A549 (cell line): ENCODE measurements around the gene PCNX1. TPM values are rescaled to one million over a fixed set of nuclear protein-coding genes. Genes with fewer than 3 reads are reported as not detected.

Experiments used
- ATAC-seq, 2 experiments: fragments of 200-7000 bp in 1 of 2; fragments of >200 bp in 1 of 2; cut with Nextera tagmentation in 1 of 2; cut with Tn5 transposase in 1 of 2; 3 replicates each; pipeline versions ENCODE4 v1.8.0 to v1.9.1; 2018 to 2020; ENCODE audit warnings: mild to moderate bottlenecking in 1 of 2, moderate library complexity in 1 of 2
- CTCF ChIA-PET: fragments of 300-600 bp; sonication (Branson Sonifier 250); formaldehyde crosslinking; extraction: SDS; loops from one replicate; lab custom pipeline; 2021; ENCODE audit warnings: antibody characterized with exemption, inconsistent platforms; lab: Yijun Ruan, JAX
- POLR2A ChIA-PET: fragments of 350-600 bp; formaldehyde crosslinking; extraction: SDS; loops from one replicate; lab custom pipeline; 2021; ENCODE audit warnings: antibody characterized with exemption, inconsistent platforms; lab: Yijun Ruan, JAX
- DNase-seq, 2 experiments: peaks; one replicate each; pipeline versions ENCODE4 v3.0.0 to v3.0.0-alpha.2; 2011 to 2016; ENCODE audit warnings: low read depth in 1 of 2, low spot score in 1 of 2
- FAIRE-seq: peaks from 2 replicates; lab custom pipeline; 2011; peaks lifted over from hg19 to GRCh38; lab: Jason Lieb, UNC
- H3K27ac ChIP-seq, 2 experiments: fragments of >200 bp; sonication (Bioruptor Twin); formaldehyde crosslinking; 3 replicates each; pipeline ENCODE4 v1.5.1; 2016 to 2017
- H3K4me1 ChIP-seq: fragments of >200 bp; sonication (Bioruptor Twin); formaldehyde crosslinking; 3 replicates; pipeline ENCODE4 v1.6.1; 2016
- H3K4me2 ChIP-seq: fragments of >200 bp; sonication (Bioruptor Twin); formaldehyde crosslinking; 3 replicates; pipeline ENCODE4 v1.6.1; 2016
- H3K4me3 ChIP-seq: fragments of >200 bp; sonication (Bioruptor Twin); formaldehyde crosslinking; 3 replicates; pipeline ENCODE4 v1.5.1; 2016
- H3K9me3 ChIP-seq: fragments of >200 bp; sonication (Bioruptor Twin); formaldehyde crosslinking; 3 replicates; pipeline ENCODE4 v1.6.1; 2016
- ATOH8 ChIP-seq: fragments of 250-450 bp; sonication (Bioruptor Pico); IDR thresholded peaks from 2 replicates; pipeline ENCODE4 v1.5.0; 2020; ENCODE audit warnings: low read depth, mild to moderate bottlenecking, moderate library complexity
- BCL3 ChIP-seq: fragments of >200 bp; sonication (Bioruptor Twin); formaldehyde crosslinking; IDR thresholded peaks from 3 replicates; pipeline ENCODE4 v1.6.1; 2016
- CEBPB ChIP-seq, 2 experiments: fragments of >200 bp in 1 of 2; sonication (Bioruptor Twin) in 1 of 2; formaldehyde crosslinking in 1 of 2; IDR thresholded peaks; 2 replicates each; pipeline ENCODE4 v1.6.1; 2012 to 2016
- CHD4 ChIP-seq: fragments of 200-600 bp; sonication (generic); IDR thresholded peaks from 2 replicates; pipeline ENCODE4 v1.6.1; 2016; ENCODE audit warnings: antibody characterized with exemption, mild to moderate bottlenecking, borderline replicate concordance
- EHF ChIP-seq: fragments of 250-450 bp; sonication (Bioruptor Pico); IDR thresholded peaks from 2 replicates; pipeline ENCODE4 v1.5.0; 2020; ENCODE audit warnings: mild to moderate bottlenecking
- EHMT2 ChIP-seq: fragments of 200-600 bp; sonication (generic); IDR thresholded peaks from 2 replicates; pipeline ENCODE4 v1.6.1; 2016; ENCODE audit warnings: antibody characterized with exemption, low read depth, mild to moderate bottlenecking, moderate library complexity
- FOSB ChIP-seq: fragments of 250-450 bp; sonication (Bioruptor Pico); IDR thresholded peaks from 2 replicates; pipeline ENCODE4 v1.5.0; 2020; ENCODE audit warnings: mild to moderate bottlenecking, moderate library complexity
- GATA3 ChIP-seq: IDR thresholded peaks from 2 replicates; pipeline ENCODE4 v1.6.1; 2012; ENCODE audit warnings: borderline replicate concordance
- HDAC2 ChIP-seq: fragments of 200-600 bp; sonication (generic); IDR thresholded peaks from 2 replicates; pipeline ENCODE4 v1.6.1; 2016
- HMGXB4 ChIP-seq: fragments of 250-450 bp; sonication (Bioruptor Pico); IDR thresholded peaks from 2 replicates; pipeline ENCODE4 v1.5.0; 2021; ENCODE audit warnings: mild to moderate bottlenecking, moderate library complexity, borderline replicate concordance
- JUN ChIP-seq, 2 experiments: fragments of >200 bp; sonication (Bioruptor Twin); formaldehyde crosslinking; IDR thresholded peaks; 2 replicates in 1 of 2; 3 replicates in 1 of 2; pipeline ENCODE4 v1.6.1; 2016 to 2017
- JUNB ChIP-seq: fragments of >200 bp; sonication (Bioruptor Twin); formaldehyde crosslinking; IDR thresholded peaks from 2 replicates; pipeline ENCODE4 v1.6.1; 2016
- MAFK ChIP-seq: fragments of 450-650 bp; IDR thresholded peaks from 2 replicates; pipeline ENCODE4 v1.6.1; 2014; ENCODE audit not compliant: partially characterized antibody
- MAX ChIP-seq: IDR thresholded peaks from 2 replicates; pipeline ENCODE4 v1.6.1; 2012
- NPAS2 ChIP-seq: fragments of 250-450 bp; sonication (Bioruptor Pico); IDR thresholded peaks from 2 replicates; pipeline ENCODE4 v1.8.0; 2022; ENCODE audit warnings: mild to moderate bottlenecking, moderate library complexity, borderline replicate concordance
- PBX3 ChIP-seq: IDR thresholded peaks from 2 replicates; pipeline ENCODE4 v1.6.1; 2012
- POLR2A ChIP-seq: IDR thresholded peaks from 2 replicates; pipeline ENCODE4 v1.6.1; 2012; ENCODE audit warnings: mild to moderate bottlenecking, low read length
- POLR2AphosphoS2 ChIP-seq: conservative IDR thresholded peaks from 2 replicates; pipeline ENCODE4 v1.6.1; 2012; ENCODE audit warnings: low read length, improper control_type of control experiment, inconsistent platforms
- RARB ChIP-seq: fragments of 250-450 bp; sonication (Bioruptor Pico); IDR thresholded peaks from 2 replicates; pipeline ENCODE4 v1.8.0; 2021; ENCODE audit warnings: mild to moderate bottlenecking, moderate library complexity
- RCOR1 ChIP-seq: fragments of 150-350 bp; IDR thresholded peaks from 2 replicates; pipeline ENCODE4 v1.6.1; 2014; ENCODE audit warnings: antibody characterized with exemption, low read length, low read depth
- RFX5 ChIP-seq: fragments of 450-650 bp; IDR thresholded peaks from 2 replicates; pipeline ENCODE4 v1.7.1; 2014; ENCODE audit warnings: antibody characterized with exemption, mild to moderate bottlenecking, moderate library complexity
- SREBF2 ChIP-seq: fragments of 450-650 bp; IDR thresholded peaks from 2 replicates; pipeline ENCODE4 v1.6.1; 2014; ENCODE audit warnings: mild to moderate bottlenecking, moderate library complexity
- TP53 ChIP-seq: fragments of 250-450 bp; sonication (Bioruptor Pico); IDR thresholded peaks from 2 replicates; pipeline ENCODE4 v1.5.0; 2021; ENCODE audit warnings: mild to moderate bottlenecking, moderate library complexity
- ZNF302 ChIP-seq: fragments of 250-450 bp; sonication (Bioruptor Pico); IDR thresholded peaks from 2 replicates; pipeline ENCODE4 v1.9.0; 2021; ENCODE audit warnings: inconsistent platforms, mild to moderate bottlenecking, moderate library complexity
- ZSCAN20 ChIP-seq: fragments of 250-450 bp; sonication (Bioruptor Pico); IDR thresholded peaks from 2 replicates; pipeline ENCODE4 v1.8.0; 2022; ENCODE audit warnings: mild to moderate bottlenecking, moderate library complexity
- WGBS: methylation state at CpG from one replicate; pipeline ENCODE4 v1.1.6; 2017; ENCODE audit errors: missing lambda C conversion rate; 5-methylcytosine and 5-hydroxymethylcytosine counted together
- polyA plus RNA-seq, 4 experiments: library from polyadenylated mRNA; depleted of rRNA in 3 of 4; stranded (reverse); fragments of >200 nt; fragmentation: RNase III in 1 of 4; extraction: RNeasy Plus Mini Kit Qiagen cat#74134 plus additional on column Dnase treatment in 1 of 4; gene quantifications; 2 replicates in 3 of 4; 3 replicates in 1 of 4; pipeline ENCODE4 v1.2.3, GENCODE V29; 2011 to 2017
- TF ChIP-seq, protein P1 (sequence below): fragments of 150-350 bp; IDR thresholded peaks from 2 replicates; pipeline ENCODE4 v1.6.1; 2014; ENCODE audit warnings: low read depth, mild to moderate bottlenecking, low read length

Gene PCNX1
- polyA plus RNA-seq, 2 of the 4 experiments (the other 2 are of a cell fraction) = 10.4 to 45.0 TPM

GRCh38 chr14:71113376-71113775 is 206.1 kb downstream of the PCNX1 start:
- no peak overlapping the region for H3K4me2 ChIP-seq
- H3K9me3 ChIP-seq = no peaks in the 10 kb centered on the region
- CTCF ChIA-PET = interaction anchor here (2.2 to 7.6 kb wide), 2 partner anchors 9 to 640 kb away, joined by 7 to 52 read pairs; no protein-coding TSS in a partner anchor
- TF ChIP-seq RFX5 = no peak
- no peak for TF ChIP-seq CHD4
- no peak for TF ChIP-seq POLR2A
- TF ChIP-seq PBX3 = no peak
- TF ChIP-seq TP53 (CRISPR knock-in tag) = no peak
- no peak for TF ChIP-seq JUNB
- no peak for TF ChIP-seq POLR2AphosphoS2
- TF ChIP-seq RARB (CRISPR knock-in tag) = no peak
- no peak for TF ChIP-seq NPAS2 (CRISPR knock-in tag)
- no peak for TF ChIP-seq ATOH8 (CRISPR knock-in tag)
- TF ChIP-seq MAFK = no peak
- TF ChIP-seq ZNF302 (CRISPR knock-in tag) = no peak
- TF ChIP-seq GATA3 = no peak
- POLR2A ChIA-PET = no interaction called here
- DNase-seq = no peak
- peaks cover 8% of the 10 kb centered on the region; the same call in 1 of the 3 replicates for H3K4me1 ChIP-seq
- no peak for FAIRE-seq
- no peak overlapping the region for H3K27ac ChIP-seq
- no peak for ATAC-seq
- no peak overlapping the region for H3K4me3 ChIP-seq

- DNase-seq (no peak), FAIRE-seq (no peak), ATAC-seq (no peak)
- no peaks in the 10 kb centered on the region for H3K9me3 ChIP-seq
- POLR2A ChIA-PET = interaction anchor here (0.6 kb wide), 1 partner anchor 151 kb away, joined by 4 read pairs; no protein-coding TSS in a partner anchor
- peaks cover 10% of the 10 kb centered on the region; the same call in 1 of the 3 replicates for H3K4me1 ChIP-seq
- no peak for TF ChIP-seq NPAS2 (CRISPR knock-in tag)
- no peak for TF ChIP-seq CEBPB (IDR thresholded peaks at IDR 0.05)
- TF ChIP-seq GATA3 = no peak
- no peak for TF ChIP-seq RFX5
- TF ChIP-seq EHF = no peak
- no peak for TF ChIP-seq EHMT2
- TF ChIP-seq RCOR1 = no peak
- no peak overlapping the region for H3K4me3 ChIP-seq
- H3K27ac ChIP-seq = no peak overlapping the region
- 100% methylated on average over 1 of the region's 1 CpG for WGBS
- CTCF ChIA-PET = interaction anchor here (1.6 to 7.6 kb wide), 3 partner anchors 10 to 638 kb away, joined by 5 to 52 read pairs (median 7); no protein-coding TSS in a partner anchor
- no peak overlapping the region for H3K4me2 ChIP-seq
These were observed 207.3 kb downstream of the PCNX1 start for GRCh38 chr14:71114565-71114964.

- no peak overlapping the region for H3K27ac ChIP-seq
- 65% methylated on average over 2 of the region's 2 CpGs for WGBS
These were observed 208.0 kb downstream of the PCNX1 start for GRCh38 chr14:71115306-71115705.

More at GRCh38 chr14:71115306-71115705, 208.0 kb downstream of the PCNX1 start:
- ATAC-seq (no peak), DNase-seq (no peak), FAIRE-seq (no peak)
- TF ChIP-seq SREBF2 (no peak), MAFK (no peak), HMGXB4 (CRISPR knock-in tag) (no peak), HDAC2 (no peak), FOSB (CRISPR knock-in tag) (no peak), EHF (no peak), BCL3 (no peak), POLR2A (no peak), ZSCAN20 (CRISPR knock-in tag) (no peak), JUN (IDR thresholded peaks at IDR 0.05) (no peak), MAX (no peak)
- TF ChIP-seq, protein P1, sequence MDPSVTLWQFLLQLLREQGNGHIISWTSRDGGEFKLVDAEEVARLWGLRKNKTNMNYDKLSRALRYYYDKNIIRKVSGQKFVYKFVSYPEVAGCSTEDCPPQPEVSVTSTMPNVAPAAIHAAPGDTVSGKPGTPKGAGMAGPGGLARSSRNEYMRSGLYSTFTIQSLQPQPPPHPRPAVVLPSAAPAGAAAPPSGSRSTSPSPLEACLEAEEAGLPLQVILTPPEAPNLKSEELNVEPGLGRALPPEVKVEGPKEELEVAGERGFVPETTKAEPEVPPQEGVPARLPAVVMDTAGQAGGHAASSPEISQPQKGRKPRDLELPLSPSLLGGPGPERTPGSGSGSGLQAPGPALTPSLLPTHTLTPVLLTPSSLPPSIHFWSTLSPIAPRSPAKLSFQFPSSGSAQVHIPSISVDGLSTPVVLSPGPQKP = no peak
- Histone ChIP-seq H3K4me2 (no peak overlapping the region), H3K4me3 (no peak overlapping the region), H3K4me1 (peaks cover 10% of the 10 kb centered on the region; the same call in 1 of the 3 replicates), H3K9me3 (no peaks in the 10 kb centered on the region)
- CTCF ChIA-PET = interaction anchor here (1.6 to 7.6 kb wide), 3 partner anchors 11 to 638 kb away, joined by 5 to 52 read pairs (median 7); no protein-coding TSS in a partner anchor
- POLR2A ChIA-PET = interaction anchor here (0.6 kb wide), 1 partner anchor 150 kb away, joined by 4 read pairs; no protein-coding TSS in a partner anchor
